ENCODE measurements around the gene BZW2. TPM values are rescaled to one million over a fixed set of nuclear protein-coding genes. Genes with fewer than 3 reads are reported as not detected.

Gene BZW2
- total and polyA plus RNA-seq, 2 donors (not counting 1 experiment from before 2014, with no cell fraction given) = 18.4 to 20.6 TPM

DNA sequence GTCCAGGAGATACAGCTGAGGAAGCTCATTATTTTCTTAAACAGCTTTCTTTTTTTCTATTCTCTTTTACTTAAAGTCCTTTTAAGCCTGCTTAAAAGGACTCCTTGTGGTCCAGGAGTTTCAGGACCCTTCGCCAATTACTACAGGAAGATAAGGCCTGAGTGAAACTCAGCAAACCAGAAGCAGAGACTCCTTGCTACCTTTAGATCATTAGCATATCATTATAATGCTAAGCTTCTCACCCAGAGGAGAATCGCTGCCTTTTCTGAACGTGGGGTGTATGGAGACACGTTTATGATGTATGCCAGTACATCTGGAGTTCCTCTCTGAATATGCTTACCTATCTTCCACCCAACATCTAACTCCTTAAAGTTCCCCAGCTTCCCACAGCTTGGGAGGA, 48.0 kb upstream of the BZW2 start:
- DNase-seq = no peak
- TF ChIP-seq EZH2 (IDR thresholded peaks at IDR 0.05; ENCODE audit: borderline replicate concordance, insufficient read depth, low read depth, low read length, poor library complexity, severe bottlenecking) = no peak
- TF ChIP-seq, protein P1, sequence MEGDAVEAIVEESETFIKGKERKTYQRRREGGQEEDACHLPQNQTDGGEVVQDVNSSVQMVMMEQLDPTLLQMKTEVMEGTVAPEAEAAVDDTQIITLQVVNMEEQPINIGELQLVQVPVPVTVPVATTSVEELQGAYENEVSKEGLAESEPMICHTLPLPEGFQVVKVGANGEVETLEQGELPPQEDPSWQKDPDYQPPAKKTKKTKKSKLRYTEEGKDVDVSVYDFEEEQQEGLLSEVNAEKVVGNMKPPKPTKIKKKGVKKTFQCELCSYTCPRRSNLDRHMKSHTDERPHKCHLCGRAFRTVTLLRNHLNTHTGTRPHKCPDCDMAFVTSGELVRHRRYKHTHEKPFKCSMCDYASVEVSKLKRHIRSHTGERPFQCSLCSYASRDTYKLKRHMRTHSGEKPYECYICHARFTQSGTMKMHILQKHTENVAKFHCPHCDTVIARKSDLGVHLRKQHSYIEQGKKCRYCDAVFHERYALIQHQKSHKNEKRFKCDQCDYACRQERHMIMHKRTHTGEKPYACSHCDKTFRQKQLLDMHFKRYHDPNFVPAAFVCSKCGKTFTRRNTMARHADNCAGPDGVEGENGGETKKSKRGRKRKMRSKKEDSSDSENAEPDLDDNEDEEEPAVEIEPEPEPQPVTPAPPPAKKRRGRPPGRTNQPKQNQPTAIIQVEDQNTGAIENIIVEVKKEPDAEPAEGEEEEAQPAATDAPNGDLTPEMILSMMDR (IDR thresholded peaks at IDR 0.05) = no peak
- Histone ChIP-seq H3K79me2 (ENCODE audit: control insufficient read depth, insufficient read depth, low read length) (no peaks in the 10 kb centered on the region), H4K20me1 (ENCODE audit: control insufficient read depth, insufficient read depth, low read length, poor library complexity, severe bottlenecking) (no peaks in the 10 kb centered on the region), H3K9ac (ENCODE audit: low read length) (no peak overlapping the region), H3K9me3 (ENCODE audit: control extremely low read depth in 1 of 3, control insufficient read depth in 2 of 3, insufficient read depth in 1 of 3, low read length in 2 of 3) (no peaks in the 10 kb centered on the region), H3K27ac (ENCODE audit: low read length in 2 of 2) (no peak overlapping the region), H2AFZ (ENCODE audit: insufficient read depth, low read depth, low read length, poor library complexity, severe bottlenecking) (no peak overlapping the region), H3K27me3 (replicated peaks in 1 of 4; ENCODE audit: control extremely low read depth in 1 of 4, control insufficient read depth in 3 of 4, insufficient read depth in 4 of 4, low read length in 3 of 4) (no peaks in the 10 kb centered on the region), H3K4me3 (ENCODE audit: control extremely low read depth in 1 of 5, extremely low read depth in 1 of 5, insufficient read depth in 1 of 5, low read depth in 2 of 5, low read length in 4 of 5) (no peak overlapping the region), H3K4me2 (replicated peaks; ENCODE audit: low read depth, low read length, poor library complexity, severe bottlenecking) (no peak overlapping the region), H3K4me1 (ENCODE audit: control insufficient read depth in 2 of 2, insufficient read depth in 2 of 2, low read length in 2 of 2) (no peaks in the 10 kb centered on the region), H3K36me3 (replicated peaks in 1 of 2; ENCODE audit: control extremely low read depth in 1 of 2, control insufficient read depth in 1 of 2, extremely low read depth in 1 of 2, insufficient read depth in 2 of 2, low read length in 1 of 2) (peaks cover 0 to 18% of the 10 kb centered on the region in 2 experiments)
- no CpG with 5 or more reads among the region's 4 CpGs for WGBS (ENCODE audit: insufficient coverage)
- ATAC-seq (ENCODE audit: low read depth) = no peak
- Mint-ChIP-seq H3K27me3 (no peaks in the 10 kb centered on the region), H3K4me1 (no peaks in the 10 kb centered on the region), H3K4me3 (no peak overlapping the region), H3K27ac (no peak overlapping the region), H3K9me3 (ENCODE audit: insufficient read depth) (no peaks in the 10 kb centered on the region)
- ChIA-PET CTCF (interaction anchor here (0.6 kb wide), 1 partner anchor 33 kb away, joined by 3 read pairs; no protein-coding TSS in a partner anchor), POLR2A (no interaction called here)
- intact Hi-C loops (cut with micrococcal nuclease) = no loop called here

DNA sequence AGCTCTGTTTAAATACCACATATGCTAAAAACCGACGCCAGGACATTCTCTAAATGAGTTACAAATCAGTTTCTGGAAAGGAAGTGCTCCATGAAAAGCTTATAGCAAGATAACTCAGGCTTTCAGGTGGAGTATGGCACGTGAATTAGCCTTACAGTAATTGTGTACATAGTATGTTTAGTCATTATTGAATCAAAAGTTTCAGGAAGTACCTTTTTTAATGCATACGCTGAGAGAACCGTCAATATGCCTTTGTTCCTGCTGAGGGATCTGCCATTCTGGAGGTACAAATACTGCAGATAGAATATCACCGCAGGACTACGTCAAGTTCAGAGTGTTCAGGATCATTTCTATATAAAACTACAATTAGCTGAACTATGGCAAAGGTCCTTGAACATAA, 46.1 kb upstream of the BZW2 start:
- H2AFZ ChIP-seq (ENCODE audit: insufficient read depth, low read depth, low read length, poor library complexity, severe bottlenecking) = no peak overlapping the region
- H3K9me3 ChIP-seq (ENCODE audit: control extremely low read depth in 1 of 3, control insufficient read depth in 2 of 3, insufficient read depth in 1 of 3, low read length in 2 of 3) = no peaks in the 10 kb centered on the region
- H3K9me3 Mint-ChIP-seq (ENCODE audit: insufficient read depth) = no peaks in the 10 kb centered on the region
- no peak overlapping the region for H3K4me3 ChIP-seq (ENCODE audit: control extremely low read depth in 1 of 5, extremely low read depth in 1 of 5, insufficient read depth in 1 of 5, low read depth in 2 of 5, low read length in 4 of 5)
- no peaks in the 10 kb centered on the region for H3K4me1 ChIP-seq (ENCODE audit: control insufficient read depth in 2 of 2, insufficient read depth in 2 of 2, low read length in 2 of 2)
- ATAC-seq (ENCODE audit: low read depth) = no peak
- no peaks in the 10 kb centered on the region for H3K27me3 ChIP-seq (replicated peaks in 1 of 4; ENCODE audit: control extremely low read depth in 1 of 4, control insufficient read depth in 3 of 4, insufficient read depth in 4 of 4, low read length in 3 of 4)
- H3K36me3 ChIP-seq (replicated peaks in 1 of 2; ENCODE audit: control extremely low read depth in 1 of 2, control insufficient read depth in 1 of 2, extremely low read depth in 1 of 2, insufficient read depth in 2 of 2, low read length in 1 of 2) = peaks cover 2 to 28% of the 10 kb centered on the region in 2 experiments
- H3K4me3 Mint-ChIP-seq = no peak overlapping the region
- WGBS (ENCODE audit: insufficient coverage) = 95% methylated on average over 3 of the region's 7 CpGs
- POLR2A ChIA-PET = no interaction called here
- DNase-seq = no peak
- H3K79me2 ChIP-seq (ENCODE audit: control insufficient read depth, insufficient read depth, low read length) = no peaks in the 10 kb centered on the region
- H3K27ac ChIP-seq (ENCODE audit: low read length in 2 of 2) = no peak overlapping the region
- H3K4me2 ChIP-seq (replicated peaks; ENCODE audit: low read depth, low read length, poor library complexity, severe bottlenecking) = no peak overlapping the region
- no peak overlapping the region for H3K9ac ChIP-seq (ENCODE audit: low read length)
- intact Hi-C loops (cut with micrococcal nuclease) = no loop called here
- TF ChIP-seq, protein P1 (IDR thresholded peaks at IDR 0.05) = no peak
- no peak for TF ChIP-seq EZH2 (IDR thresholded peaks at IDR 0.05; ENCODE audit: borderline replicate concordance, insufficient read depth, low read depth, low read length, poor library complexity, severe bottlenecking)
- H3K27ac Mint-ChIP-seq = no peak overlapping the region
- no peaks in the 10 kb centered on the region for H3K27me3 Mint-ChIP-seq
- H4K20me1 ChIP-seq (ENCODE audit: control insufficient read depth, insufficient read depth, low read length, poor library complexity, severe bottlenecking) = no peaks in the 10 kb centered on the region
- H3K4me1 Mint-ChIP-seq = no peaks in the 10 kb centered on the region
- CTCF ChIA-PET = interaction anchor here (1.0 kb wide), 1 partner anchor 326 kb away, joined by 5 read pairs; no protein-coding TSS in a partner anchor

All from B cell (primary cell).